Mammary microvascular endothelial cell (primary cell): Measurements from ENCODE around the gene CST2. TPM values are rescaled to one million over a fixed set of nuclear protein-coding genes. Genes with fewer than 3 reads are reported as not detected.

ENCODE experiments used
- total RNA-seq: library from RNA; depleted of rRNA; stranded (reverse); fragments of >200 nt; gene quantifications from 2 replicates; pipeline ENCODE4 v1.2.3, GENCODE V29; 2015

Gene CST2, protein sequence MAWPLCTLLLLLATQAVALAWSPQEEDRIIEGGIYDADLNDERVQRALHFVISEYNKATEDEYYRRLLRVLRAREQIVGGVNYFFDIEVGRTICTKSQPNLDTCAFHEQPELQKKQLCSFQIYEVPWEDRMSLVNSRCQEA
- not detected in 2 replicates for total RNA-seq

GRCh38 chr20:23826541-23827021, at the start of gene CST2:
Gene CST2 (minus strand): TSS chr20:23826729. CDS start chr20:23826660, 69 bp downstream.

Other genes with a start within 250 kb of the CST2 start
- gene CST9, start 220.8 kb downstream of the CST2 start, total RNA-seq = not detected in 2 replicates
- 489 and 519 TPM in 2 replicates for gene CST3, start 188.8 kb downstream of the CST2 start, total RNA-seq
- 0.25 TPM in 1 of 2 replicates, not detected in the other for gene CST4, start 137.7 kb downstream of the CST2 start, total RNA-seq
- 0.80 and 1.3 TPM in 2 replicates for gene CST1, start 75.8 kb downstream of the CST2 start, total RNA-seq
- gene CST5, start 53.0 kb upstream of the CST2 start, total RNA-seq = not detected in 2 replicates
- not detected in 2 replicates for gene GGTLC1, start 162.1 kb upstream of the CST2 start, total RNA-seq